T-helper 1 cell treated with Interleukin-12 subunit alpha and Interleukin-12 subunit beta and Interleukin-4 antibody, amounts not matched to agents 30 ng/mL and 1 ng/mL, for 36 hours (primary cell): ENCODE data around the gene LRP8. TPM values are rescaled to one million over a fixed set of nuclear protein-coding genes. Genes with fewer than 3 reads are reported as not detected.

ENCODE experiments used
- total RNA-seq: library from RNA; stranded (reverse); gene quantifications from 2 replicates; pipeline ENCODE4 v1.2.3, GENCODE V29; 2022

The LRP8 gene
- total RNA-seq, 1 donor from 2014 or later = 71.7 TPM

Other genes with a start within 250 kb of the LRP8 start
- gene SLC1A7, start 185.4 kb downstream of the LRP8 start, total RNA-seq = not detected in 2 replicates
- gene CPT2, start 131.2 kb downstream of the LRP8 start, total RNA-seq = 12.4 and 12.9 TPM in 2 replicates
- 45.8 and 46.7 TPM in 2 replicates for gene CZIB, start 107.4 kb downstream of the LRP8 start, total RNA-seq
- 67.7 and 71.7 TPM in 2 replicates for gene MAGOH, start 89.6 kb downstream of the LRP8 start, total RNA-seq
- not detected in 2 replicates for gene DMRTB1, start 131.3 kb upstream of the LRP8 start, total RNA-seq